NCI-H82 treated with DMSO at 0.1 percent for 48 hours (cell line): Measurements from ENCODE around the gene PIGU.
"Not testable (repeated sequence)": the region's sequence is repeated elsewhere in the genome, so short reads cannot be mapped to it uniquely, and the experiment has no call there.

Source experiments
- DNase-seq: peaks from one replicate; lab custom pipeline; 2025; ENCODE audit not compliant: unreplicated experiment; lab: John Stamatoyannopoulos, UW

The PIGU gene

DNA sequence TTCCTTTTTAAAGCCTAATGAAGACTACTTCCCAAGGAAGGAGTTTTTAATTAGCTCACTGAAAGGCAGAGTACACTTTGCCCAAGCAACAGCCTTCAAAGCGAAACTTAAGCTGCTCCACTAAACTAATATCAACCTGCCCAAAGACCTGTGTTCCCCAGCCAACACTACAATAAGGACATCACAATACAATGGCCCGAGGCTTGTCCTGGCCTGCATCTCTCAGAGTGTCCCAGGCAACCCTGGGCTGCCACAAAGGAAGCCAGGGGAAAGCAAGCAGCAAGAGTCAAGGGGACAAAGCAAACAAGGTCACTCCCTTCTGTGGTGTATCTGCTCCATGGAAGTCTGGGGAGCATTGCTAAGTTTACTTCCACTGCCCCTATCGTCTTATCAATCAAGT, 52.3 kb downstream of the PIGU start:
- no peak for DNase-seq

DNA sequence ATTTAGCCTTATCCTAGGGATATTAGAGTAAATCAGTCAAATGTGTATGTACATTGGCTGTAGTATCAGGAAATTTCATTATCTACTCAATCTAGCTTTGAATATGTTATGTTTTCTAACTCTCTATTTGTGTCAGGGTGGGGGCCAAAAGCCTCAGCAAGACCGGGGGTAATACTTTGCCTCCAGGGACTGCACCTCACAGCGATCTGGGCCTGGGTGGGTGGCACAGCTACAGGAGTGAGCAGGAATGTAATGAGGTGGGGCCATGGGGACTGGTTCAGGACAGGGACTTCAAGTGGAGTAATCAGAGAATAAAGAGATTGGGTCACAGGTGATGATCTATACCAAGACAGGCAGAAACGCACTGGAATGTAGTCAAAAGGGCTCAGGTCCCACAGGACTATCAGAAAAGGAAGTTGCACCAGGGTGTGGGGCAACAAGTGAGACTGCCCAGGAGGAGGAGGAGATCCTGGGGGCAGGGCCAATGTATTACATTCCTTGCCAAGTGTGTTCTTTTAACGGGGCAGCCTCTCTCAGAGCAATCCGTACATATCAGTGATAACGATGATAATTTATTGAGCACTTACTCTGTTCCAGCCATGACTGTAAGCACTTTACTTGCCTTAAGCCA, 54.0 kb downstream of the PIGU start:
- no peak for DNase-seq

DNA sequence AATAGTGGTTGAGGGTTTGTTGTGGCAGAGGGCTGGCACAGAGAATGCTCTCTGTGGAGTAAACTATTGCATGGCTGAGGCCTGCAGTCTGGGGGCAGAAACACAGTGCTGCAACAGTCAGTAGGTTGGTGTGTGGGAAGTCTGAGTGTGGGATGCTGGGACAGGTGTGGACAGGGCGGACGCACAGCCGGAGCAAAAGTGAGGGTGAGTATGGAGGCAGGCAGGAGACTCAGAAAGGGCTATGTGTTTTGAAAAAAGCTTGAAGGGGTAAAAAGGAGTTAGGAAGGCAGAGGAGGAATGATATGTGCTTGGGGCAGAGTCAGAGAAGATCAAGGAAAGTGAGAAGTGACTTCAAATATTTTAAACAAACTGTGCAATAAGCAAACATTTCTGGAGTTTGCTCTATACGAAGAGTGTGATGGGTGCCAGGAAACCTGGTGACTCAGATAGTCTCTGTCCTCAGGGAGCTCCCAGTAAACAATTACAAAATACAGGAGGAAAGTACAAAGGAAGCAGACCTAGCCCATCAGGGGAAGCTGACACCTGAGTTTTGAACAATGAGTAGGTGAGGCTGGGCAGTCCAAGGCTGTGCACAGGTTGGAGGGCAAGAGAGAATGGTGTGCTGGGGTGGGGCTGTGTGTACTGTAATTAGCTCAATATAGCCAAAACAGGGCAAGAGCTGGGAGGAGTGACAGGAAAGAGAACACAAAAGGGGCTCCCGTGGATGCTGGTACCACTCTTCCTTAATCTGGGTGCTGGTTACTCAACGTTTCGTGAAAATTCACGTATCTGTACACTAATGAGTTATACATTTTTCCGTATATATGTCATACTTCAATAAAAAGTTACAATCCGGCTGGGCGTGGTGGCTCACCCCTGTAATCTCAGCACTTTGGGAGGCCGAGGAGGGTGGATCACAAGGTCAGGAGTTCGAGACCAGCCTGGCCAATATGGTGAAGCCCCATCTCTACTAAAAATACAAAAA, 55.2 kb downstream of the PIGU start:
- DNase-seq, result no peak

- DNase-seq, result no peak
Observed at GRCh38 chr20:34621036-34621343, 55.9 kb downstream of the PIGU start.

DNA sequence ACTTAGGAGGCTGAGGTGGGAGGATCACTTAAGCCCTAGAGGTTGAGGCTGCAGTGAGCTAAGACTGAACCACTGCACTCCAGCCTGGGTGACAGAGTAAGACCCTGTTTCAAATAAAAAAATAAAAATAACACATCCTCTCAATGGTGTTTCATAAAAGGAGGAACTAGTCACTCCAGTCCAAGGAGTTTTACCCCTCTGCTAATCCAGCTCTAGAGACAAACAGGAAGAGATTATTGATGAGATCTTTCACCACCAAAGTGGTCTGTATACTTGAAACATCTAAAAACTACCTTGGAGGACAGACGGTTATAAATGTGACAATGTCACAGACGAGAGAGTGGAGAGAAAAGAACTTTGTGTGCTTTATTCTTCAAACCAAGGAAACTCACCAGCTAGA, 58.2 kb downstream of the PIGU start:
- DNase-seq, result no peak

DNA sequence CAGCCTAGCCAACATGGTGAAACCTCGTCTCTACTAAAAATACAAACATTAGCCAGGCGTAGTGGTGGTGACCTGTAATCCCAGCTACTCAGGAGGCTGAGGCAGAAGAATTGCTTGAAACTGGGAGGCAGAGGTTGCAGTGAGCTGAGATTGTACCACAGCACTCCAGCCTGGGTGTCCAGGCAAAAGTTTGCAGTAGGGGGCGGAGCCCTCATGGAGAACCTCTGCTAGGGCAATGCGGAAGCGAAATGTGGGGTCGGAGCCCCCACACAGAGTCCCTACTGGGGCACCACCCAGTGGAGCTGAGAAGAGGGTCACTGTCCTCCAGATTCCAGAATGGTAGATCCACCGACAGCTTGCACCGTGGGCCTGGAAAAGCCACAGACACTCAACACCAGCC, 60.0 kb downstream of the PIGU start:
- not testable (repeated sequence) for DNase-seq

DNA sequence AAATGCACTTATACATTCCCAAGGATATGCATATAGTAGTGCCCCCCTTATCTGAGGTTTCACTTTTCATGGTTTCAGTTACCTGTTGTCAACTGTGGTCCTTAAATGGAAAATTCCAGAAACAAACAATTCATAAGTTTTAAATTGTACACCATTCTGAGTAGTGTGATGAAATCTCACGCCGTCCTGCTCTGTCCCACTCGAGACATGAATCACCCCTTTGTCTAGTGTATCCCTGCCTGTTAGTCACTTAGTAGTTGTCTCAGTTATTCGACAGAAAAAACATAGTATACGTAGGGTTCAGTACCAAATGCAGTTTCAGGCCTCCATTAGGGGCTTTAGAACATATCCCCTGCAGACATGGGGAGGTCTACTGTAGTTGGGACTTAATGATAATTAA, 61.4 kb downstream of the PIGU start:
- DNase-seq, result no peak

DNA sequence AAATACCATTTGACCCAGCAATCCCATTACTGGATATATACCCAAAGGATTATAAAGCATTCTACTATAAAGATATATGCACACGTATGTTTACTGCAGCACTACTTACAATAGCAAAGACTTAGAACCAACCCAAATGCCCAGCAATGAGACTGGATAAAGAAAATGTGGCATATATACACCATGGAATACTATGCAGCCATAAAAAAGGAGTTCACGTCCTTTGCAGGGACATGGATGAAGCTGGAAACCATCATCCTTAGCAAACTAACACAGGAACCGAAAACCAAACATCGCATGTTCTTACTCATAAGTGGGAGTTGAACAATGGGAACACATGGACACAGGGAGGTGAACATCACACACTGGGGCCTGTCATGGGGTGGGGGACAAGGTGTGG, 64.9 kb downstream of the PIGU start:
- DNase-seq, result not testable (repeated sequence)

GRCh38 chr20:34607066-34607465, 69.8 kb downstream of the PIGU start:
- no peak for DNase-seq

DNA sequence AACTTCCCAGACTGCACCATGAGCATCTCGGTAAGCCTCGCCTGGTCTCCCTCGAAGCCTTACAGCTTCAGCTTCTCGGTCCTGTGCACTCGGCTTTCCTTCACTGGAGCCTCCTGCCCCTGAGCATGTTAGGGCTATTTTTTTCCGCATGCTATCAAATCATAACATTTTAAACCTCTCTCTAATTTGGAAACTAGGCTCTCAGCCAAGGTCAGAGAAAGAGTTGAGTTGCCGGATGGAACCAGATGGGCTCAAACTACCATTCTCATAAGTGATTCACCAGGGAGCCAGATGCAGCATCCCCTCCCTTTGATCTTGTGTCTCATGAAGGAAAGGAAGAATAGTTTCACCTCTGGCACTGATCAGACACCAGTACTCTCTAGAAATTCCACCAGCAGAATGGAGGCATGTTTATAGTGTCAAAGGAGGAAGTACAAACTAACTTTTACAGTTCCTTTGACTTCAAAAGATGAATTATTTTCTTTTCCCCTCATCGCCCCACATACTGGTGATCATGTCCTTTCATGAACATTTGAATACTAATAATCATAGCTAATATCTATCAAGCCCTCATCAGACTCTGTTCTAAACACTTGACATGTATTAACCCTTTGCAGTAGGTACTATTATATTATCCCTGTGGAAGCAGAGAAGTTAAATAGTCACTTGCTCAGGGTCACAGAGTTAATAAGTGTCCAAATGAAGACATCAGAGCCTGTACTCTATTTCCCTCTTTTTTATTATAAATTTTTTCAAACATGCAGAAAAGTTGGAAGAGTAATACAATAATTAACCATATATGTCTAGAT, 71.7 kb downstream of the PIGU start:
- DNase-seq, result no peak

- no peak for DNase-seq
Observed at GRCh38 chr20:34600892-34601653, 75.8 kb downstream of the PIGU start.

- no peak for DNase-seq
Observed at GRCh38 chr20:34595377-34596184, 81.3 kb downstream of the PIGU start.

- no peak for DNase-seq
Observed at GRCh38 chr20:34586488-34587163, 90.3 kb downstream of the PIGU start.

DNA sequence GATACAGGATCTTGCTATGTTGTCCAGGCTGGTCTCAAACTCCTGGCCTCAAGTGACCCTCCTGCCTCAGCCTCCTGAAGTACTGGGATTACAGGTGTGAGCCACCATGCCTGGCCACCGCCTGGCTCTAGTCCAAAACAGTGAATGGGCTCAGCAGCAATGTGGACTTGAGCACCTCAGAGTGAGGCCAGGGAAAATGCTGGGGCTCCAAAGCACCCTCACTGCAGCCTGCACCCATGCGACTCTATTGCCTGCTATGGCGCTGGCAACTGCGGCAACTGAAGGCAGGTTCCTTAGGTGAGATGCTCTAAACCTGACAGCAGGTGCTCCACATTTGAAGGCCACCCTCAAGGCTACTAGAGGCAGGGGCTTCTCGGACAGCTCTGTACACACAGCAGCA, 91.9 kb downstream of the PIGU start:
- no peak for DNase-seq

- no peak for DNase-seq
Observed at GRCh38 chr20:34583544-34583943, 93.3 kb downstream of the PIGU start.

- no peak for DNase-seq
Observed at GRCh38 chr20:34582911-34583310, 94.0 kb downstream of the PIGU start.

DNA sequence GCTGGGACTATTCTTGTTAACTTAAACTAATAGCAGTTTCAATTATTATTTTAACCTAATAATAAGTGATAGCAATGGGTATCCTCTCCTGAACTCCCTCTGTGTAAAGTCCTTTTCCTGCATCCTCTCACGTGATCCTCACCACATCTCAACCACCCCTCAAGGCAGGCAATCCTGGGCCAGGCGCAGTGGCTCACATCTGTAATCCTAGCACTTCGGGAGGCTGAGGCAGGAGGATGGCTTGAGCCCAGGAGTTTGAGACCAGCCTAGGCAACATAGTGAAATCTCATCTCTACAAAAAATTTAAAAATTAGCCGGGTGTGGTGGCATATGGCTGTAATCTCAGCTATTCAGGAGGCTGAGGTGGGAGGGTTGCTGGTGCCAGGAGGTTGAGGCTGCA, 94.7 kb downstream of the PIGU start:
- no peak for DNase-seq

GRCh38 chr20:34581341-34582184, 95.3 kb downstream of the PIGU start:
- DNase-seq, result no peak
